ENCODE data around the gene LRRC45. TPM values are rescaled to one million over a fixed set of nuclear protein-coding genes. Genes with fewer than 3 reads are reported as not detected.

LRRC45 gene
- total RNA-seq, 6 experiments from 2014 or later: 6.8 to 10.5 (median 10.0) TPM

DNA sequence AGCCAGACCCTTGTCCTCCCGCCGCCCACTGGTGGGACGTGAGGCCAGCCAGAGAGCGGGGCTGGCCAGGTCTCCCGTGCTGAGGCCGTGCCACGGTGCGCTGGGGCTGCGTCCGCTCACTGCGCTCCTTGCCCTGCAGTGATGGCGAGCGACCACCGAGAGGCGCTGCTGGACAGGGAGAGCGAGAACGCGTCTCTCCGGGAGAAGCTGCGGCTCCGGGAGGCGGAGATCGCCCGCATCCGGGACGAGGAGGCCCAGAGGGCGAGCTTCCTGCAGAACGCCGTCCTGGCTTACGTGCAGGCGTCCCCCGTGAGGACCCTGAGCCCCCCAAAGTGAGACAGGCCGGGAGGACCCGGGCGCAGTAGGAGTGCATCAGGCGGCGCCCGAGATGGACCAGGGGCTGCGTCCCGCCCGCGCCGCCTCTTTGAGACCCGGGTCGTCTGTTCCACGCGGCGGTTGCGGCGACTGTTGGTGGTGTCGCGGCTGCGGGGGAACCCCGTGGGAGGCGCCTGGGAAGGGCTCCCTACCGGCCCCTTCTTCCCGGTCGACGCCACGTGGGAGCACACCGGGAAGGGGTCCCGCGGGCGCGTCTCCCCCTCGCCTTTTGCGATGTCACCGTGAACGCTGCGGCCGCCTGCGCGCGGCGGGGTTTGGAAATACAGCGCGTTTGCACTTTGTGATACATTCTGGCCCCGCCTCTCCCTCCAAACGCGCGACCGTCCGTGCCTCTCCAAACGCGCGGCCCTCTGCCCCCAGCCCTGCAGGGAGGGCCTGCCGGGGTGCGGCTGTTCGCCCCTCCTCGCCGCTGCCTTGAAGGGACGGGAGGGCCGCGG is 7.6 kb downstream of the LRRC45 start:
- peak; percentile 67 for DNase-seq
- TF ChIP-seq, protein P1, sequence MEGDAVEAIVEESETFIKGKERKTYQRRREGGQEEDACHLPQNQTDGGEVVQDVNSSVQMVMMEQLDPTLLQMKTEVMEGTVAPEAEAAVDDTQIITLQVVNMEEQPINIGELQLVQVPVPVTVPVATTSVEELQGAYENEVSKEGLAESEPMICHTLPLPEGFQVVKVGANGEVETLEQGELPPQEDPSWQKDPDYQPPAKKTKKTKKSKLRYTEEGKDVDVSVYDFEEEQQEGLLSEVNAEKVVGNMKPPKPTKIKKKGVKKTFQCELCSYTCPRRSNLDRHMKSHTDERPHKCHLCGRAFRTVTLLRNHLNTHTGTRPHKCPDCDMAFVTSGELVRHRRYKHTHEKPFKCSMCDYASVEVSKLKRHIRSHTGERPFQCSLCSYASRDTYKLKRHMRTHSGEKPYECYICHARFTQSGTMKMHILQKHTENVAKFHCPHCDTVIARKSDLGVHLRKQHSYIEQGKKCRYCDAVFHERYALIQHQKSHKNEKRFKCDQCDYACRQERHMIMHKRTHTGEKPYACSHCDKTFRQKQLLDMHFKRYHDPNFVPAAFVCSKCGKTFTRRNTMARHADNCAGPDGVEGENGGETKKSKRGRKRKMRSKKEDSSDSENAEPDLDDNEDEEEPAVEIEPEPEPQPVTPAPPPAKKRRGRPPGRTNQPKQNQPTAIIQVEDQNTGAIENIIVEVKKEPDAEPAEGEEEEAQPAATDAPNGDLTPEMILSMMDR (IDR thresholded peaks at IDR 0.05): peak; percentile 93
- Mint-ChIP-seq H3K36me3 (ENCODE audit: low read depth) (peaks cover 6% of the 10 kb centered on the region; the same call in 1 of the 2 replicates), H3K9me3 (no peaks in the 10 kb centered on the region), H3K4me1 (ENCODE audit: low read depth) (no peaks in the 10 kb centered on the region; the same call in 1 of the 2 replicates), H3K27ac (no peak overlapping the region; the same call in 1 of the 2 replicates), H3K4me3 (peak overlapping the region; percentile 80), H3K27me3 (ENCODE audit: insufficient read depth) (peaks cover 4% of the 10 kb centered on the region; the same call in 1 of the 2 replicates)

DNA sequence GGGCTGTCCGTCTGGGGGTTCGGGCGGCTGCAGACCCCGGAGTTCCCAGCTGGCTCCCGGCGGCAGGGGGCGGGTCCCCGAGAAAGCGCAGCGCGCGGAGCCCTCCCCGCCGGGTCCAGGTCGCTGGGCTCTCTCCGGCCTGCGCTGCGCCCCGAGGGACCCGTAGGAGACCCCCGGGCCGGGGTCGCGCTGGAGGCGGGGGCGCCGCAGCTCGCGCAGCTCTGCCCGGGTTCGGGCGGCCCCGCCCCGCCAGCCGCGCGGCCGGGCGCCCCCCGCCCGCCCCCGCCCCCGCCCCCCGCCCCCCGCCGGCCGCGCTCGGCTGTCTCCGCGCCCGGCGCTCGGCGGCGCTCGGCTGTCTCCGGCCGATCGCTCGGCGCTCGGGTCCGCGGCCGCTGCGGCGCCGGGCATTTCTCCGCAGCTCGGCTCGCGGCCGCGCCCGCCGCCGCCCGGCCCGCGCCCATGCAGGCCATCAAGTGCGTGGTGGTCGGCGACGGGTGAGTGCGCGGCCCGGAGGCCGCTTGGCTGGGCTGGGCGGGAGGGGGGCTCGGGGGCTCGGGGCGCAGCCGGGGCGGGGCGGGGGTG is 8.3 kb downstream of the LRRC45 start, which contains the start of gene RAC3:
Gene RAC3, plus strand, starts transcription at position 376 of the 582 bp plus-strand sequence. Its CDS starts 84 bp downstream, at position 460.
- Mint-ChIP-seq H3K36me3 (ENCODE audit: low read depth) (peaks cover 6% of the 10 kb centered on the region; the same call in 1 of the 2 replicates), H3K9me3 (no peaks in the 10 kb centered on the region), H3K4me1 (ENCODE audit: low read depth) (no peaks in the 10 kb centered on the region; the same call in 1 of the 2 replicates), H3K27ac (no peak within 1 kb of the TSS; the same call in 1 of the 2 replicates), H3K4me3 (peak within 1 kb of the TSS; percentile 80), H3K27me3 (ENCODE audit: insufficient read depth) (peaks cover 4% of the 10 kb centered on the region; the same call in 1 of the 2 replicates)
- DNase-seq: no peak
- TF ChIP-seq, protein P1 (IDR thresholded peaks at IDR 0.05): no peak

DNA sequence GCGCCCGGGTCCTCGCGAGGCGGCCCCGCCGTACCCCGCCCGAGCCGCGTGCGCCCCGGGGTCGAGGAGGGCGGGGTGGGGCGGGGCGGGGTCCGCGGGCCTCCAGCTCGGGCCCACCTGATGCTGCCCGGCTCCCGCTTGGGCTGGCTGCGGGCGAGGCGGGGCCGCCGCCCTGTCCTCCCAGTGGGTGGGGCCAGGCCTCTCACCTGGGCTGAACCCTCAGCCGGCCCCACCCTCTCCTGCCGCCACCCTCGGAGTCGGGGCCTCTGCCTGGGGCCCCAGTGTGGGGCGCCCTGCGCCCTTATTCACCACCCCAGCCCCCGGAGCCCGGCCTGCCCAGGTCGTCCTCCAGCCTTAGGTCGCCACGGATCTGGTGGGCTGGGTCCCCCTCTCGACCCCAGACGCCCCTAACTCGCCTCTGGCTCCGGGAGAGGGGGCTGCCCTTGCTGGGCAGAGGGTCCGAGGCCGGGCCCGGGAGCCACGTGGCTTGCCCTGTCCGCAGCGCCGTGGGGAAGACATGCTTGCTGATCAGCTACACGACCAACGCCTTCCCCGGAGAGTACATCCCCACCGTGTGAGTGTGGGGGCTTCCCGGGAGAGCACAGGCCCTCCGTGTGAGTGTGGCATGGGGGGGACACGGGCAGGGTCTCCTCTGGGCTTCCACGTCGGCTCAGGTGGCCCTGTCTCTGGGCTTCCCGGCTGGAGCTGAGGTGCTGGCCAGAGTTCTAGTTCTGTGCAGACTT is 9.0 kb downstream of the LRRC45 start:
- DNase-seq: no peak
- Mint-ChIP-seq H3K9me3 (no peaks in the 10 kb centered on the region), H3K36me3 (ENCODE audit: low read depth) (peaks cover 6% of the 10 kb centered on the region; the same call in 1 of the 2 replicates), H3K4me3 (peak overlapping the region; percentile 39), H3K4me1 (ENCODE audit: low read depth) (no peaks in the 10 kb centered on the region; the same call in 1 of the 2 replicates), H3K27ac (no peak overlapping the region), H3K27me3 (ENCODE audit: insufficient read depth) (peaks cover 4% of the 10 kb centered on the region; the same call in 1 of the 2 replicates)
- TF ChIP-seq, protein P1 (IDR thresholded peaks at IDR 0.05): no peak

DNA sequence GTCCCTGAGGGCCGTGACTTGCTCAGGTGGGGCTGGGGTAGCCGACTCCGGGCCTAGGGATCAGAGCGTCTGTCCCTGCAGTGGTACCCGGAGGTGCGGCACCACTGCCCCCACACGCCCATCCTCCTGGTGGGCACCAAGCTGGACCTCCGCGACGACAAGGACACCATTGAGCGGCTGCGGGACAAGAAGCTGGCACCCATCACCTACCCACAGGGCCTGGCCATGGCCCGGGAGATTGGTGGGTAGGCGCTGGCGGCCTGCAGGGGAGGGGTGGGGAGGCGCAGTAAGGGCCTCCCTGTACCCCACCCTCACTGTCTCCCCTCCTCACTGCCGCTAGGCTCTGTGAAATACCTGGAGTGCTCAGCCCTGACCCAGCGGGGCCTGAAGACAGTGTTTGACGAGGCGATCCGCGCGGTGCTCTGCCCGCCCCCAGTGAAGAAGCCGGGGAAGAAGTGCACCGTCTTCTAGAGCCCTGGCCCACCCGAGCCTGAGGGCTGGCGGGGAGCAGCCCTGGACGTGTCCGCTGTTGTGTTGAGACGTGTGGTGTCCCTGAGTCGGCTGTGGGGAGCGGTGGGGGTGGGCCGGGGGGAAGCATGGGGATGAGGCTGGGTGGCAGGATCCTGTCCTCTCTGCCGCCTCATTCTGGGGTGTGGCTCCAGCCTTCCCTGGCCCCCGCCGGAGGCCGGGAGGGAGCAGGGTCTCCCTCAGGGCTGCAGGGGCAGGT is 10.4 kb downstream of the LRRC45 start:
- Mint-ChIP-seq H3K36me3 (ENCODE audit: low read depth) (peaks cover 6% of the 10 kb centered on the region; the same call in 1 of the 2 replicates), H3K27ac (no peak overlapping the region), H3K4me1 (ENCODE audit: low read depth) (peaks cover 7% of the 10 kb centered on the region), H3K27me3 (ENCODE audit: insufficient read depth) (peaks cover 4% of the 10 kb centered on the region; the same call in 1 of the 2 replicates), H3K4me3 (no peak overlapping the region), H3K9me3 (no peaks in the 10 kb centered on the region)
- TF ChIP-seq, protein P1 (IDR thresholded peaks at IDR 0.05): no peak
- no peak for DNase-seq
